ENCODE results near the gene CWC22.

DNA sequence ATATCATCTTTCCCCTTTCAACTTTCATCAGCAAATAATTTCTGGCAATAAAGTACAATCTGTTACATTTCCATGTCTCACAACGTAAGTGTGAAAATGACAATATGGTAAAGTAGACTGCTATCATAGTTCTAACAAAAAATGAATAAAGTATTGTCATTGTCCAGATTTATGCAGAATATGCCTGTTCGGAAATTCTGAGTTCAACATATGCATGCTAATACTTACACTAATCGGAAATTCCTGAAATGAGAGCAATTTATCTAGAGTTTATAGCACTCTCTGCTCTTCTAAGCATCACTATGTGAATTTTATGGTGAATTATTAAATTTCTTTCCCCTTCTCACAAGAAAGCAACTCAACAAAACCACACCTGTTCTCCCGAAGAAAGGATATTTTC, 8.1 kb downstream of the CWC22 start:
- TF ChIP-seq POLR2AphosphoS5 (IDR thresholded peaks at IDR 0.05) (no peak), SMC3 (conservative IDR thresholded peaks at IDR 0.05; ENCODE audit: poor library complexity) (no peak), EZH2 (IDR thresholded peaks at IDR 0.05; ENCODE audit: borderline replicate concordance, insufficient read depth, low read length, poor library complexity, severe bottlenecking) (no peak), TAF1 (IDR thresholded peaks at IDR 0.05; ENCODE audit: low read depth) (no peak), RAD21 (conservative IDR thresholded peaks at IDR 0.05) (no peak)
- TF ChIP-seq, protein P1, sequence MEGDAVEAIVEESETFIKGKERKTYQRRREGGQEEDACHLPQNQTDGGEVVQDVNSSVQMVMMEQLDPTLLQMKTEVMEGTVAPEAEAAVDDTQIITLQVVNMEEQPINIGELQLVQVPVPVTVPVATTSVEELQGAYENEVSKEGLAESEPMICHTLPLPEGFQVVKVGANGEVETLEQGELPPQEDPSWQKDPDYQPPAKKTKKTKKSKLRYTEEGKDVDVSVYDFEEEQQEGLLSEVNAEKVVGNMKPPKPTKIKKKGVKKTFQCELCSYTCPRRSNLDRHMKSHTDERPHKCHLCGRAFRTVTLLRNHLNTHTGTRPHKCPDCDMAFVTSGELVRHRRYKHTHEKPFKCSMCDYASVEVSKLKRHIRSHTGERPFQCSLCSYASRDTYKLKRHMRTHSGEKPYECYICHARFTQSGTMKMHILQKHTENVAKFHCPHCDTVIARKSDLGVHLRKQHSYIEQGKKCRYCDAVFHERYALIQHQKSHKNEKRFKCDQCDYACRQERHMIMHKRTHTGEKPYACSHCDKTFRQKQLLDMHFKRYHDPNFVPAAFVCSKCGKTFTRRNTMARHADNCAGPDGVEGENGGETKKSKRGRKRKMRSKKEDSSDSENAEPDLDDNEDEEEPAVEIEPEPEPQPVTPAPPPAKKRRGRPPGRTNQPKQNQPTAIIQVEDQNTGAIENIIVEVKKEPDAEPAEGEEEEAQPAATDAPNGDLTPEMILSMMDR (IDR thresholded peaks at IDR 0.05; ENCODE audit: poor library complexity, severe bottlenecking), result no peak
- TF ChIP-seq, protein P2, sequence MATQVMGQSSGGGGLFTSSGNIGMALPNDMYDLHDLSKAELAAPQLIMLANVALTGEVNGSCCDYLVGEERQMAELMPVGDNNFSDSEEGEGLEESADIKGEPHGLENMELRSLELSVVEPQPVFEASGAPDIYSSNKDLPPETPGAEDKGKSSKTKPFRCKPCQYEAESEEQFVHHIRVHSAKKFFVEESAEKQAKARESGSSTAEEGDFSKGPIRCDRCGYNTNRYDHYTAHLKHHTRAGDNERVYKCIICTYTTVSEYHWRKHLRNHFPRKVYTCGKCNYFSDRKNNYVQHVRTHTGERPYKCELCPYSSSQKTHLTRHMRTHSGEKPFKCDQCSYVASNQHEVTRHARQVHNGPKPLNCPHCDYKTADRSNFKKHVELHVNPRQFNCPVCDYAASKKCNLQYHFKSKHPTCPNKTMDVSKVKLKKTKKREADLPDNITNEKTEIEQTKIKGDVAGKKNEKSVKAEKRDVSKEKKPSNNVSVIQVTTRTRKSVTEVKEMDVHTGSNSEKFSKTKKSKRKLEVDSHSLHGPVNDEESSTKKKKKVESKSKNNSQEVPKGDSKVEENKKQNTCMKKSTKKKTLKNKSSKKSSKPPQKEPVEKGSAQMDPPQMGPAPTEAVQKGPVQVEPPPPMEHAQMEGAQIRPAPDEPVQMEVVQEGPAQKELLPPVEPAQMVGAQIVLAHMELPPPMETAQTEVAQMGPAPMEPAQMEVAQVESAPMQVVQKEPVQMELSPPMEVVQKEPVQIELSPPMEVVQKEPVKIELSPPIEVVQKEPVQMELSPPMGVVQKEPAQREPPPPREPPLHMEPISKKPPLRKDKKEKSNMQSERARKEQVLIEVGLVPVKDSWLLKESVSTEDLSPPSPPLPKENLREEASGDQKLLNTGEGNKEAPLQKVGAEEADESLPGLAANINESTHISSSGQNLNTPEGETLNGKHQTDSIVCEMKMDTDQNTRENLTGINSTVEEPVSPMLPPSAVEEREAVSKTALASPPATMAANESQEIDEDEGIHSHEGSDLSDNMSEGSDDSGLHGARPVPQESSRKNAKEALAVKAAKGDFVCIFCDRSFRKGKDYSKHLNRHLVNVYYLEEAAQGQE (IDR thresholded peaks at IDR 0.05; ENCODE audit: borderline replicate concordance), result no peak

All from neural cell (in vitro differentiated cells).